ENCODE results near the gene HLTF. TPM values are rescaled to one million over a fixed set of nuclear protein-coding genes. Genes with fewer than 3 reads are reported as not detected.

Gene HLTF
- total RNA-seq, 6 donors from 2014 or later, result 14.1 to 26.2 (median 19.0) TPM

DNA sequence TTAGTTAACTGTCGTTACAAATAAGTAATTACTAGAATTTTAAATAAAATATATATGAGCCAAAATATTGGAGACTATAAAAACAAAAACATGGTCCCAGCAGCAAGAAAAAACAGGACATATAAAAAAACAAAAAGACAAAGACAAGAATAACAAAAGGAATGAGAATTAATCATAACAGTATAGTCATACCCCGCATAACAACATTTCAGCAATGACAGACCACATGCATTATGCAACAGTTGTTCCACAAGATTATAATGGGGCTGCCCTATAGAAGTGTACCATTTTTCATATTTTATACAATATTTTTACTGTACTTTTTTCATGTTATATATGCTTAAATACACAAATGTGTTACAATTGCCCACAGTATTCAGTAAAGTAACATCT lies 5.6 kb downstream of the HLTF start:
- H3K4me1 ChIP-seq, result peaks cover 4 to 10% (median 7%) of the 10 kb centered on the region in 4 donors
- H3K27me3 ChIP-seq, result no peaks in the 10 kb centered on the region
- H3K36me3 ChIP-seq, result peaks cover 0 to 2% (median 0%) of the 10 kb centered on the region in 4 donors
- no peak for ATAC-seq (ENCODE audit: low FRiP score in 2 of 2)
- H3K9me3 ChIP-seq, result no peaks in the 10 kb centered on the region
- no peak for DNase-seq
- TF ChIP-seq, protein P1, sequence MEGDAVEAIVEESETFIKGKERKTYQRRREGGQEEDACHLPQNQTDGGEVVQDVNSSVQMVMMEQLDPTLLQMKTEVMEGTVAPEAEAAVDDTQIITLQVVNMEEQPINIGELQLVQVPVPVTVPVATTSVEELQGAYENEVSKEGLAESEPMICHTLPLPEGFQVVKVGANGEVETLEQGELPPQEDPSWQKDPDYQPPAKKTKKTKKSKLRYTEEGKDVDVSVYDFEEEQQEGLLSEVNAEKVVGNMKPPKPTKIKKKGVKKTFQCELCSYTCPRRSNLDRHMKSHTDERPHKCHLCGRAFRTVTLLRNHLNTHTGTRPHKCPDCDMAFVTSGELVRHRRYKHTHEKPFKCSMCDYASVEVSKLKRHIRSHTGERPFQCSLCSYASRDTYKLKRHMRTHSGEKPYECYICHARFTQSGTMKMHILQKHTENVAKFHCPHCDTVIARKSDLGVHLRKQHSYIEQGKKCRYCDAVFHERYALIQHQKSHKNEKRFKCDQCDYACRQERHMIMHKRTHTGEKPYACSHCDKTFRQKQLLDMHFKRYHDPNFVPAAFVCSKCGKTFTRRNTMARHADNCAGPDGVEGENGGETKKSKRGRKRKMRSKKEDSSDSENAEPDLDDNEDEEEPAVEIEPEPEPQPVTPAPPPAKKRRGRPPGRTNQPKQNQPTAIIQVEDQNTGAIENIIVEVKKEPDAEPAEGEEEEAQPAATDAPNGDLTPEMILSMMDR (IDR thresholded peaks at IDR 0.05), result no peak
- no peak for TF ChIP-seq POLR2A (IDR thresholded peaks at IDR 0.05)
- TF ChIP-seq EP300 (IDR thresholded peaks at IDR 0.05), result no peak
- no peak for TF ChIP-seq POLR2AphosphoS5 (IDR thresholded peaks at IDR 0.05)
- no peak overlapping the region for H3K27ac ChIP-seq
- no peak overlapping the region for H3K4me3 ChIP-seq
- WGBS, 2 donors, result 55 to 88% methylated on average over 2 of the region's 2 CpGs

DNA sequence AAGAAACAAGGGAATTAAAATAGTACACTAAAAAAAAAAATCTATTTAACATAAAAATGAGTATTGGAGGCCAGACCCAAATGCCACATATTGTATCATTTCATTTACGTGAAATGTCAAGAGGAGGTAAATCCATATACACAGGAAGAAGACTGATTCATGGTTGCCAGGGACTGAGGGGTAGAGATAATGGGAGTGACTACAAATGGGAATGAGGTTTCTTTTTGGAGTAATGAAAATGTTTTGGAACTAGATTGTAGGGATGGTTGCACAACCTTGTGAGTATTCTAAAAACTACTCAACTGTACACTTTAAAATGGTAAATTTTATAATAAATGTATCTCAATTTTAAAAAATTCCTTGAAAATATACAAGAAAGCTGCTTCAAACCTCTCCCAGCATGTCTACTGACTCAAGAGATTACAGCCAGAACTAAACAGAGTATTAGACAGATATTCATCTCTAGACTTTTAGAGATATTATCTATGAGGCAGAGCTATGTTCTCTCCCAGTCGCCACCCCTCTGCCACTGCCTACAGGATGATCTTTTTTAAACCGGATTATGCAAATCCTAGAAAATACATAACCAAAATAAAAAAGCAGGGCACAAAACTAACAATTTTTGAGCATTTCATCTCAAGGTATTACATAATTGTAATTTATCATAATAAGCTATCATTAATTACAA lies 6.2 kb downstream of the HLTF start:
- TF ChIP-seq POLR2A (IDR thresholded peaks at IDR 0.05), result no peak
- TF ChIP-seq POLR2AphosphoS5 (IDR thresholded peaks at IDR 0.05), result no peak
- TF ChIP-seq EP300 (IDR thresholded peaks at IDR 0.05), result no peak
- TF ChIP-seq, protein P1 (IDR thresholded peaks at IDR 0.05), result no peak
- 73 to 85% methylated on average over 3 of the region's 3 CpGs for WGBS, 2 donors

DNA sequence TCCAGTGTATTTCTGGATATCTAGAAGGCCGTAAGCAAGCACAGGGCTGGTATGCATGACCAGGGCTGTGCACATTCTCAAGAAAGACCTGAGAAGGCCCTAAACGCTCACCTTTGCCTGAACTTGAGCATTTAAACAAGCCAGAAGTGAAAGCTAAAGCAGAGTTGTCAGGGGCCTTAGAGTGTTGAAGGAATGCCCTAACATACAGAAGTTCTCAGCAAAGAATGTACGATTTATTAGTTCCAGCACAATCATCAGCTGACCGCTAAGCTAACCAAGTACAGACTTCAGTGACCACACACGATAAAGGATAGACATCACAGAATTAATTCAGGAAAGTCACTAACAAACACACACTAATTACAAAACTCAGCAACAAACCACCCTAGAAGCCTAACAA lies 8.7 kb downstream of the HLTF start:
- Histone ChIP-seq H3K9me3 (no peaks in the 10 kb centered on the region), H3K4me1 (peaks cover 0 to 3% (median 0%) of the 10 kb centered on the region in 4 donors), H3K27ac (no peak overlapping the region), H3K4me3 (no peak overlapping the region), H3K36me3 (peaks cover 0 to 19% (median 10%) of the 10 kb centered on the region in 4 donors), H3K27me3 (no peaks in the 10 kb centered on the region)
- TF ChIP-seq POLR2A (IDR thresholded peaks at IDR 0.05) (no peak), POLR2AphosphoS5 (IDR thresholded peaks at IDR 0.05) (no peak), EP300 (IDR thresholded peaks at IDR 0.05) (no peak)
- TF ChIP-seq, protein P1 (IDR thresholded peaks at IDR 0.05), result no peak
- no peak for DNase-seq
- WGBS, 2 donors, result 85 to 86% methylated on average over 5 of the region's 5 CpGs
- no peak for ATAC-seq (ENCODE audit: low FRiP score in 2 of 2)

More for the DNA sequence above, 6.2 kb downstream of the HLTF start:
- DNase-seq, result no peak
- no peaks in the 10 kb centered on the region for H3K27me3 ChIP-seq
- no peaks in the 10 kb centered on the region for H3K9me3 ChIP-seq
- H3K4me3 ChIP-seq, result no peak overlapping the region
- peaks cover under 1 to 7% (median 3%) of the 10 kb centered on the region in 4 donors for H3K4me1 ChIP-seq
- no peak overlapping the region for H3K27ac ChIP-seq
- no peak for ATAC-seq (ENCODE audit: low FRiP score in 2 of 2)
- H3K36me3 ChIP-seq, result peaks cover 0 to 4% (median under 1%) of the 10 kb centered on the region in 4 donors

DNA sequence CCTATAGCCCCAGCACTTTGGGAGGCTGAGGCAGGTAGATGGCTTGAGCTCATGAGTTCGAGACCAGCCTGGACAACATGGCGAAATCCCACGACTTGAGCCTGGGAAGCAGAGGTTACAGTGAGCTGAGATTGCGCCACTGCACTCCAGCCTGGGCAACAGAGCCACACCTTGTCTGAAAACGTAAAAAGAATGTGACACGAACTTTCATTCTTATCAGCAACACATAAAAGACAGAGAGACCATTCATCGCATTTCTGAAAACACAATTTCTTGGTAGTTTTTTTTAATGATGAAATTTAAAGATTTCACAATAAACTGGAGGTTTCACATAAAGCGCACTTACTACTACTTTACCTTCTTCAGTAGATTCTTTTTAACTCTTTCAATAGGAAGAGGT lies 18.4 kb downstream of the HLTF start:
- ATAC-seq (ENCODE audit: low FRiP score in 2 of 2) (no peak), DNase-seq (no peak)
- WGBS, 2 donors, result 77 to 79% methylated on average over 8 of the region's 8 CpGs

More for the DNA sequence above, 18.4 kb downstream of the HLTF start:
- no peaks in the 10 kb centered on the region for H3K4me1 ChIP-seq
- H3K36me3 ChIP-seq, result peaks cover 3 to 56% (median 13%) of the 10 kb centered on the region in 4 donors
- no peaks in the 10 kb centered on the region for H3K27me3 ChIP-seq
- H3K27ac ChIP-seq, result no peak overlapping the region
- no peaks in the 10 kb centered on the region for H3K9me3 ChIP-seq
- no peak overlapping the region for H3K4me3 ChIP-seq
- TF ChIP-seq, protein P1 (IDR thresholded peaks at IDR 0.05), result no peak
- TF ChIP-seq EP300 (IDR thresholded peaks at IDR 0.05) (no peak), POLR2AphosphoS5 (IDR thresholded peaks at IDR 0.05) (no peak), POLR2A (IDR thresholded peaks at IDR 0.05) (no peak)
